ENCODE results near the gene CMIP.

The CMIP gene

GRCh38 chr16:81435103-81435502 lies 9.5 kb upstream of the CMIP start:
- Mint-ChIP-seq H3K4me1 (ENCODE audit: low read depth) (peaks cover 4% of the 10 kb centered on the region), H3K27ac (no peak overlapping the region), H3K4me3 (no peak overlapping the region), H3K27me3 (ENCODE audit: low read depth) (peaks cover 29% of the 10 kb centered on the region), H3K9me3 (no peaks in the 10 kb centered on the region), H3K36me3 (ENCODE audit: low read depth) (no peaks in the 10 kb centered on the region)
- no peak for DNase-seq (ENCODE audit: low spot score)

DNA sequence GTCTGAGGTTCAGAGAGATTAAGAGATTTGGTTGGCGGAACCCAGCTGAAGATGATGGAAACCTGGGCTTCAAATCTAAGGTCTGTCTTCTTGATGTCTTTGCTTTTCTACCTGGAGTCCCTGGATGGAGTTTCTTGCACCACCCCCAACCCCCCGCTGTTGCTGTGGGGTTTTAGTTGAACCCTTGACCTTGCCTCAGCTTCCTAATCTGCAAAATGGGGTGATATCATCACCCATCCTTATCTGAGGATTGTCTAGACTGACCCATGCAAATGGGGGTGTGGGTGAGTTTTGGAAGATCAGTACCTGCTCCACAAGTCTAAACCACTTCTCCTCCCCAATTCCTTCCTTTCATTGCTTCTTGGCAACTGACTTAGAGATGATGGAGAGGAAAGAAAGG lies 9.0 kb upstream of the CMIP start:
- no peaks in the 10 kb centered on the region for H3K36me3 Mint-ChIP-seq (ENCODE audit: low read depth)
- H3K27ac Mint-ChIP-seq = no peak overlapping the region
- H3K4me3 Mint-ChIP-seq = no peak overlapping the region
- peaks cover 4% of the 10 kb centered on the region for H3K4me1 Mint-ChIP-seq (ENCODE audit: low read depth)
- peaks cover 33% of the 10 kb centered on the region for H3K27me3 Mint-ChIP-seq (ENCODE audit: low read depth)
- H3K9me3 Mint-ChIP-seq = no peaks in the 10 kb centered on the region
- DNase-seq (ENCODE audit: low spot score) = no peak

GRCh38 chr16:81436386-81436785 lies 8.2 kb upstream of the CMIP start:
- no peak for DNase-seq (ENCODE audit: low spot score)
- H3K4me1 Mint-ChIP-seq (ENCODE audit: low read depth) = peaks cover under 1% of the 10 kb centered on the region
- H3K36me3 Mint-ChIP-seq (ENCODE audit: low read depth) = no peaks in the 10 kb centered on the region
- H3K4me3 Mint-ChIP-seq = no peak overlapping the region
- no peaks in the 10 kb centered on the region for H3K9me3 Mint-ChIP-seq
- H3K27ac Mint-ChIP-seq = no peak overlapping the region
- H3K27me3 Mint-ChIP-seq (ENCODE audit: low read depth) = peaks cover 41% of the 10 kb centered on the region

DNA sequence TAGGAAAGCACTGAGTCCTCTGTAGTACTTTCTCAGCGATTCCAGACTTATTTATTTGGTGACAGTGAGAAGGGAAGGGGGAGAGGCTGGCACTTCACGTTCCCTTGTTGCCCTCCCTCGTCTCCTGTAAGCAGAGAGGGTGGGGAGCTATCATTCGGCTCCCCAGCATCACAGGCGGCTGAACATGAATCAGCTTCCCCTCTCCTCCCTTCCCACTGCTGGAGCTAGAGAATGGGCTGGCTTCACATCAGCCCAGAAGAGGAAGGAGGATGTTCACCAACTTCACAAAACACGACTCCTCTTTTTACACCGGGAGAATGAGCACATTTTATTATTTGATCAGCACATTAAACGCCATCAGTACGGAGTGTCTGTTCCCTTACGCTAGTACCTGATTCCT lies 6.7 kb upstream of the CMIP start:
- no peak for DNase-seq (ENCODE audit: low spot score)
- no peaks in the 10 kb centered on the region for H3K36me3 Mint-ChIP-seq (ENCODE audit: low read depth)
- no peak overlapping the region for H3K4me3 Mint-ChIP-seq
- H3K9me3 Mint-ChIP-seq = no peaks in the 10 kb centered on the region
- peaks cover 56% of the 10 kb centered on the region for H3K27me3 Mint-ChIP-seq (ENCODE audit: low read depth)
- peaks cover 6% of the 10 kb centered on the region for H3K4me1 Mint-ChIP-seq (ENCODE audit: low read depth)
- H3K27ac Mint-ChIP-seq = no peak overlapping the region

- H3K36me3 Mint-ChIP-seq (ENCODE audit: low read depth) = no peaks in the 10 kb centered on the region
- H3K27ac Mint-ChIP-seq = no peak overlapping the region
- H3K27me3 Mint-ChIP-seq (ENCODE audit: low read depth) = peaks cover 64% of the 10 kb centered on the region
- H3K9me3 Mint-ChIP-seq = no peaks in the 10 kb centered on the region
- no peak for DNase-seq (ENCODE audit: low spot score)
- peaks cover 16% of the 10 kb centered on the region for H3K4me1 Mint-ChIP-seq (ENCODE audit: low read depth)
- no peak overlapping the region for H3K4me3 Mint-ChIP-seq
These were observed 3.5 kb upstream of the CMIP start for GRCh38 chr16:81440888-81441761.

DNA sequence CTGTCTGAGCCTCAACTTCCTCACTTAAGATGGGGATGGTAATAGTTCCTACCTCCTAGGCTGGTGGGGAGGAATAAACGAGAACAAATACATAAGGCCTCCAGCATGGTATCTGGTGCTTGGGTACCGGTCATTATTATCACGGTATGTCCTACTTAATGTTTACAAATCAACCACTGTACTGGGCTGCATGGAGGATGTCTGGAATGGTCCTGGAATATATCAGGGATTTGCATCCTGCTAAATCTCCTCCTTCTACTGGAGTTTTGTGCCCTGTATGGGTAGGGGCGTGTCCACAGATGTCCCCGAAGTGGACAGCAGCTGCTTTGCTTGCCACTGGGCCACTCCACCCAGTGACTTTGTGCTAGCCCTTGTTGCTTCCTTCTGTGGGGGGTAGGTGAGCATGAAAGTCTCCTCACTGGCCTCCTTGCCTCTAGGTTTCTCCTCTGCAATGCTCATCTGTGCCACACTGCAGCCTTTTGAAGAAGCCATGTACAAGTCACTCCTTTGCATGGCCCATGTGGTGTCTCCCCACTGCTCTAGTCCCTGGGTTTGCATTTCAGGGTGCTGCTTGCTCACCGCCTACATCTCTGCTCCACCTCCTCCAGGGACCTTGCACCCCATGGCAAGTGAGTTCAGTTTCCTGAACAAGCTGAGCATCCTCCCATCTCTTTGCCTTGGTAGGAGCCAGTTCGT lies 2.2 kb upstream of the CMIP start:
- Mint-ChIP-seq H3K4me3 (no peak overlapping the region), H3K4me1 (ENCODE audit: low read depth) (peaks cover 28% of the 10 kb centered on the region), H3K27ac (peak overlapping the region; percentile 3), H3K36me3 (ENCODE audit: low read depth) (peaks cover 3% of the 10 kb centered on the region), H3K9me3 (no peaks in the 10 kb centered on the region), H3K27me3 (ENCODE audit: low read depth) (peaks cover 54% of the 10 kb centered on the region)
- DNase-seq (ENCODE audit: low spot score) = no peak

DNA sequence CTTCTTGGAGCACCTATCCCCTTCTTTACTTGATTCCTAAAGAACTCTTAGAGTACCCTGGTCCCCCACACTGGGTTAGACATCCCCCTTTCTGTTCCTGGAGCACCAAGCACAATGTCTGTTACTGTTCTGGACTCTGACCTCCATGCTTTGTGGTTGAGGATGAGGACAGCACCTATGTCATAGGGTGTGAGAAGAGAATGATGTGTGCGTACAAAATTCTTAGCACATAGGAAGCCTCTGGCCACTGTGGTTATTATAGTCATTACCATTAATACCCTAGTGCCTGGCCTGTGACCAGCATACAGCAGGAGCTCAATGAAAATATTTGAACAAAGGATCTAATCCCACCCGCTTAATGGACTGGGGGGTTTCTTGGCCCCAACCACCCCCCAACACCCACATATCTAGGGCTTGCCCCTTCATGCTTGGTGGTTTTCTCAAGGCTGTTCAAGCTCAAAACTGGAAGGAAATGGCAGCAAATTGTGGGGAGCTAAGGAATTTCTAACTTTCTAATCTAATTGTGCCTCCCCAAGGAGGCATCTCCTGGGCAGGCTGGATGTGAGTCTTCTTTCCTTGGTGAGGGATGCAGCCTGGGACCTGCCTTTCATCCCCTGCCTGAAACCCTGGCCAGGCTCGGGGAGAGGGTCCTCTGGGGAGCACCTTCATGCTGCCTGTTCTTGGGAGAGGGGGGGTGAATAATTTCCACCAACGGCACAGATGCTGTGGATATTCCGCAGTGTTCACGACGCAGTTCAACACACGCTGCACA lies 1.5 kb upstream of the CMIP start:
- Mint-ChIP-seq H3K9me3 (no peaks in the 10 kb centered on the region), H3K4me3 (peak overlapping the region; percentile 84), H3K27me3 (ENCODE audit: low read depth) (peaks cover 50% of the 10 kb centered on the region), H3K36me3 (ENCODE audit: low read depth) (peaks cover 3% of the 10 kb centered on the region), H3K4me1 (ENCODE audit: low read depth) (peaks cover 34% of the 10 kb centered on the region), H3K27ac (peak overlapping the region; percentile 90)
- DNase-seq (ENCODE audit: low spot score) = no peak

DNA sequence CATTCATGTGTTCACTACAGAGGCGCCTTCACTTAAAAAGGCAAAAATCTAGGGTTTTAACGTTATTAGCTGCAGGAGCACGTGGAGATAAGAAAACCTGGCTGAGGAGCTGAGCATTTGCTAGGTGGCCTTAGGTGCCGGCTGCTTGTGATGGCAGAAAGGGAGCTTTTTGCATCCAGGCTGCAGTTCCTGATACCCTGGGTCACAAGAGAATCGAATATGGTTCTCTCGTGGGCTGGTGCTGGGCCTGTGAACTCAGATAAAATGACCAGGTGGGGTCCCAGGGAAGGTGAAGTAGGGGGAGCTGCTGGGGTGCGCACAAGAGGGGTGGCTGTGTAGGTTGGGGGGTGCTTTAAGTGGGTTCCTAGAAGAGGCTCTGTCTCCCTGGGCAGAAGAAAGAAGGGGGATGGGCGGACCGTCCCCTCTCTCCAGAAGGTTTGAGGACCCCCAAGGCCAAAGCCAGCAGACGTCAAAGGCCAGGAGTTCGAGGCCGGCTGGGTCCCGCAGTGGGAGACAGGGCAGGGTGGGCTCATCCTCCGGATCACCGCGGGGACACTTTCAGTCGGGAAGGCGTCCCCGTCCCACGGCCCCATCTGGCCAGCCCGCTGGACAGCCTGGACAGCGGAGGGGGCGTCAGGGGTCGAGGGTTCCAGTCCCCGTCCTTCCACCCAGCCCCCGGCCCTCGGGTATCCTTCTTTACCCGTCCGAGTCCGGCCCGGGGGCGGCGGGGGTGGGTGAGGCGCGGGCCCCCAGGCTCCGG lies 740 bp upstream of the CMIP start:
- Mint-ChIP-seq H3K4me3 (peak overlapping the region; percentile 84), H3K36me3 (ENCODE audit: low read depth) (peaks cover 5% of the 10 kb centered on the region), H3K27ac (peak overlapping the region; percentile 90), H3K4me1 (ENCODE audit: low read depth) (peaks cover 38% of the 10 kb centered on the region), H3K27me3 (ENCODE audit: low read depth) (peaks cover 44% of the 10 kb centered on the region), H3K9me3 (no peaks in the 10 kb centered on the region)
- no peak for DNase-seq (ENCODE audit: low spot score)

GRCh38 chr16:81445143-81445961 lies 744 bp downstream of the CMIP start:
- Mint-ChIP-seq H3K4me1 (ENCODE audit: low read depth) (peaks cover 53% of the 10 kb centered on the region), H3K27ac (peak overlapping the region; percentile 89), H3K36me3 (ENCODE audit: low read depth) (peaks cover 13% of the 10 kb centered on the region), H3K4me3 (peak overlapping the region; percentile 85), H3K9me3 (no peaks in the 10 kb centered on the region), H3K27me3 (ENCODE audit: low read depth) (peaks cover 33% of the 10 kb centered on the region)
- DNase-seq (ENCODE audit: low spot score) = peak; percentile 32

GRCh38 chr16:81445966-81446906 lies 1.6 kb downstream of the CMIP start:
- peak overlapping the region; percentile 71 for H3K27ac Mint-ChIP-seq
- DNase-seq (ENCODE audit: low spot score) = no peak
- peaks cover 59% of the 10 kb centered on the region for H3K4me1 Mint-ChIP-seq (ENCODE audit: low read depth)
- peaks cover 22% of the 10 kb centered on the region for H3K36me3 Mint-ChIP-seq (ENCODE audit: low read depth)
- H3K27me3 Mint-ChIP-seq (ENCODE audit: low read depth) = peaks cover 24% of the 10 kb centered on the region
- peaks cover 5% of the 10 kb centered on the region for H3K9me3 Mint-ChIP-seq
- peak overlapping the region; percentile 85 for H3K4me3 Mint-ChIP-seq

DNA sequence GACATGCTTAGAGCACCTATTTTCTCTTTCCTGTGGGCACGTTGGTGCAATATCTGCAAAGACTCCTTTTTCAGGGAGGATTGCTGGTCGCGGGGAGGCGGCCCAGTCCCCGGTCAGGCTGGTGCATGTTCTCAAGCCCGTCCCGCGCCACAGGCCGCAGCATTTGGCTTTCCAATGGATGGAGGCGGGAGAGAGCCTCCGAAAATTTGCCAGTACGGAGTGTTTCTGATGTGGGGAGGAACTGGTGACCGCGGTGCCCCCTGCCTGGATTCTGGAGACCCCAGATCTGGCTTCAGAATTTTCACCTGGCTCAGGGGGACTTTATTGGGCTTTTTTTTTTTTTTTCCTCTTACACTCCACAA lies 2.3 kb downstream of the CMIP start:
- peak overlapping the region; percentile 71 for H3K27ac Mint-ChIP-seq
- peak overlapping the region; percentile 85 for H3K4me3 Mint-ChIP-seq
- peaks cover 25% of the 10 kb centered on the region for H3K36me3 Mint-ChIP-seq (ENCODE audit: low read depth)
- peaks cover 65% of the 10 kb centered on the region for H3K4me1 Mint-ChIP-seq (ENCODE audit: low read depth)
- no peak for DNase-seq (ENCODE audit: low spot score)
- peaks cover 6% of the 10 kb centered on the region for H3K9me3 Mint-ChIP-seq
- peaks cover 18% of the 10 kb centered on the region for H3K27me3 Mint-ChIP-seq (ENCODE audit: low read depth)

Measured in T-helper 2 cell treated with Interferon-gamma antibody and Interleukin-4, amounts not matched to agents 5 μg/mL and 100 μg/mL, for 36 hours (primary cell).